ENCODE data around the gene ATXN10.

DNA sequence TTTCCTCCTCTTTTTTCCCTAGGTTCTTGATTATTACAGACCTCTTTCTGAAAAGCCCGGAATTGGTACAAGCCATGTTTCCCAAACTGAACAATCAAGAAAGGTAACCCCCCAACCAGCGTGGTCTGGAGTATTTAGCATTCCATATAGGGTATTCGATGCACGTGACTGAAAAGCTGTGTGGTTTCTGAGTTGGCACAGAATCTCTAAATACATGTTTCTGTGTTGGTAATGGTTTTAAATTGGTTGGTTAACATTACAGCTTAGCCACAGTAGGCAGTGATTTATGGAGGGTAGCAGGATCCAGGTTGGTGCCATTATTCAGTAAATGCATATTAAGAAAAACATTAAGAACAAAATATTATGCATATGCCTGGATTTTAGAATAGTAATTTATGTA lies 46.8 kb downstream of the ATXN10 start:
- TF ChIP-seq, protein P1, sequence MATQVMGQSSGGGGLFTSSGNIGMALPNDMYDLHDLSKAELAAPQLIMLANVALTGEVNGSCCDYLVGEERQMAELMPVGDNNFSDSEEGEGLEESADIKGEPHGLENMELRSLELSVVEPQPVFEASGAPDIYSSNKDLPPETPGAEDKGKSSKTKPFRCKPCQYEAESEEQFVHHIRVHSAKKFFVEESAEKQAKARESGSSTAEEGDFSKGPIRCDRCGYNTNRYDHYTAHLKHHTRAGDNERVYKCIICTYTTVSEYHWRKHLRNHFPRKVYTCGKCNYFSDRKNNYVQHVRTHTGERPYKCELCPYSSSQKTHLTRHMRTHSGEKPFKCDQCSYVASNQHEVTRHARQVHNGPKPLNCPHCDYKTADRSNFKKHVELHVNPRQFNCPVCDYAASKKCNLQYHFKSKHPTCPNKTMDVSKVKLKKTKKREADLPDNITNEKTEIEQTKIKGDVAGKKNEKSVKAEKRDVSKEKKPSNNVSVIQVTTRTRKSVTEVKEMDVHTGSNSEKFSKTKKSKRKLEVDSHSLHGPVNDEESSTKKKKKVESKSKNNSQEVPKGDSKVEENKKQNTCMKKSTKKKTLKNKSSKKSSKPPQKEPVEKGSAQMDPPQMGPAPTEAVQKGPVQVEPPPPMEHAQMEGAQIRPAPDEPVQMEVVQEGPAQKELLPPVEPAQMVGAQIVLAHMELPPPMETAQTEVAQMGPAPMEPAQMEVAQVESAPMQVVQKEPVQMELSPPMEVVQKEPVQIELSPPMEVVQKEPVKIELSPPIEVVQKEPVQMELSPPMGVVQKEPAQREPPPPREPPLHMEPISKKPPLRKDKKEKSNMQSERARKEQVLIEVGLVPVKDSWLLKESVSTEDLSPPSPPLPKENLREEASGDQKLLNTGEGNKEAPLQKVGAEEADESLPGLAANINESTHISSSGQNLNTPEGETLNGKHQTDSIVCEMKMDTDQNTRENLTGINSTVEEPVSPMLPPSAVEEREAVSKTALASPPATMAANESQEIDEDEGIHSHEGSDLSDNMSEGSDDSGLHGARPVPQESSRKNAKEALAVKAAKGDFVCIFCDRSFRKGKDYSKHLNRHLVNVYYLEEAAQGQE (IDR thresholded peaks at IDR 0.05; ENCODE audit: insufficient read depth in 1 of 2, low read depth in 2 of 2, low read length in 2 of 2) = no peak
- TF ChIP-seq POLR2AphosphoS5 (IDR thresholded peaks at IDR 0.05; ENCODE audit: low read depth, low read length) (no peak), TAF1 (IDR thresholded peaks at IDR 0.05; ENCODE audit: borderline replicate concordance, insufficient read depth, low read length) (no peak)

Data from PFSK-1 (cell line).